ENCODE results near the gene NECAB3. TPM values are rescaled to one million over a fixed set of nuclear protein-coding genes. Genes with fewer than 3 reads are reported as not detected.

The NECAB3 gene
- total and polyA plus RNA-seq, 2 of the 13 experiments (the other 11 are each of a cell fraction or from before 2014, with no cell fraction given) = 61.5 to 65.5 TPM

DNA sequence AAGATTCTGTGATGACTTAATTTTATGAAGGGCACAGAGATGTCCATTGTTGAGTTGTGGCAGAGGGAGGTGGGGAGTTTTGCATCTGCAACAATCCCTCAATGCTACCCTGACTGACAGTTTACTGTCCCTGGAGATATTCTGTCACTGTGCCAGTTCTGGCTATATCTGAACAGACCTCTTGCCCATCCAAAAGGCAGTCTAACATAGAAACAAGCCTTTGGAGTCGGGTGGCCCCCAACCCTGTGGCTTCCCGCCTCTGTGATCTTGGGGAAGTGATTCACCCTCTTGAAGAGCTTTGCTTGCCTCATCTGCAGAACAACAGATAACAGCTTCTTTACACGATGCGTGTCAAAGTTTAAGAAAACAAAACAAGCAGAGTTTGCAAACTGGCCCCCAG lies 15.7 kb upstream of the NECAB3 start (continued):
- TF ChIP-seq, protein P1, sequence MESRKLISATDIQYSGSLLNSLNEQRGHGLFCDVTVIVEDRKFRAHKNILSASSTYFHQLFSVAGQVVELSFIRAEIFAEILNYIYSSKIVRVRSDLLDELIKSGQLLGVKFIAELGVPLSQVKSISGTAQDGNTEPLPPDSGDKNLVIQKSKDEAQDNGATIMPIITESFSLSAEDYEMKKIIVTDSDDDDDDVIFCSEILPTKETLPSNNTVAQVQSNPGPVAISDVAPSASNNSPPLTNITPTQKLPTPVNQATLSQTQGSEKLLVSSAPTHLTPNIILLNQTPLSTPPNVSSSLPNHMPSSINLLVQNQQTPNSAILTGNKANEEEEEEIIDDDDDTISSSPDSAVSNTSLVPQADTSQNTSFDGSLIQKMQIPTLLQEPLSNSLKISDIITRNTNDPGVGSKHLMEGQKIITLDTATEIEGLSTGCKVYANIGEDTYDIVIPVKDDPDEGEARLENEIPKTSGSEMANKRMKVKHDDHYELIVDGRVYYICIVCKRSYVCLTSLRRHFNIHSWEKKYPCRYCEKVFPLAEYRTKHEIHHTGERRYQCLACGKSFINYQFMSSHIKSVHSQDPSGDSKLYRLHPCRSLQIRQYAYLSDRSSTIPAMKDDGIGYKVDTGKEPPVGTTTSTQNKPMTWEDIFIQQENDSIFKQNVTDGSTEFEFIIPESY (CRISPR knock-in tag; IDR thresholded peaks at IDR 0.05) = peak; percentile 21; the same call in 1 of the 2 replicates
- 0 out of 2 replicates have a peak, but pooled peaks have one; percentile 36 for TF ChIP-seq SOX13 (IDR thresholded peaks at IDR 0.05)
- TF ChIP-seq SOX13 (CRISPR knock-in tag; conservative IDR thresholded peaks at IDR 0.05 in 1 of 2, IDR thresholded peaks at IDR 0.05 in 1 of 2) = peak in 1 of 2 experiments; percentile 47; a peak in 1 of 4 replicates
- TF ChIP-seq, protein P2, sequence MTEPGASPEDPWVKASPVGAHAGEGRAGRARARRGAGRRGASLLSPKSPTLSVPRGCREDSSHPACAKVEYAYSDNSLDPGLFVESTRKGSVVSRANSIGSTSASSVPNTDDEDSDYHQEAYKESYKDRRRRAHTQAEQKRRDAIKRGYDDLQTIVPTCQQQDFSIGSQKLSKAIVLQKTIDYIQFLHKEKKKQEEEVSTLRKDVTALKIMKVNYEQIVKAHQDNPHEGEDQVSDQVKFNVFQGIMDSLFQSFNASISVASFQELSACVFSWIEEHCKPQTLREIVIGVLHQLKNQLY (CRISPR knock-in tag; IDR thresholded peaks at IDR 0.05) = peak; percentile 16; the same call in 1 of the 2 replicates
- no peak for TF ChIP-seq KDM1A (CRISPR knock-in tag; IDR thresholded peaks at IDR 0.05)
- TF ChIP-seq, protein P3, sequence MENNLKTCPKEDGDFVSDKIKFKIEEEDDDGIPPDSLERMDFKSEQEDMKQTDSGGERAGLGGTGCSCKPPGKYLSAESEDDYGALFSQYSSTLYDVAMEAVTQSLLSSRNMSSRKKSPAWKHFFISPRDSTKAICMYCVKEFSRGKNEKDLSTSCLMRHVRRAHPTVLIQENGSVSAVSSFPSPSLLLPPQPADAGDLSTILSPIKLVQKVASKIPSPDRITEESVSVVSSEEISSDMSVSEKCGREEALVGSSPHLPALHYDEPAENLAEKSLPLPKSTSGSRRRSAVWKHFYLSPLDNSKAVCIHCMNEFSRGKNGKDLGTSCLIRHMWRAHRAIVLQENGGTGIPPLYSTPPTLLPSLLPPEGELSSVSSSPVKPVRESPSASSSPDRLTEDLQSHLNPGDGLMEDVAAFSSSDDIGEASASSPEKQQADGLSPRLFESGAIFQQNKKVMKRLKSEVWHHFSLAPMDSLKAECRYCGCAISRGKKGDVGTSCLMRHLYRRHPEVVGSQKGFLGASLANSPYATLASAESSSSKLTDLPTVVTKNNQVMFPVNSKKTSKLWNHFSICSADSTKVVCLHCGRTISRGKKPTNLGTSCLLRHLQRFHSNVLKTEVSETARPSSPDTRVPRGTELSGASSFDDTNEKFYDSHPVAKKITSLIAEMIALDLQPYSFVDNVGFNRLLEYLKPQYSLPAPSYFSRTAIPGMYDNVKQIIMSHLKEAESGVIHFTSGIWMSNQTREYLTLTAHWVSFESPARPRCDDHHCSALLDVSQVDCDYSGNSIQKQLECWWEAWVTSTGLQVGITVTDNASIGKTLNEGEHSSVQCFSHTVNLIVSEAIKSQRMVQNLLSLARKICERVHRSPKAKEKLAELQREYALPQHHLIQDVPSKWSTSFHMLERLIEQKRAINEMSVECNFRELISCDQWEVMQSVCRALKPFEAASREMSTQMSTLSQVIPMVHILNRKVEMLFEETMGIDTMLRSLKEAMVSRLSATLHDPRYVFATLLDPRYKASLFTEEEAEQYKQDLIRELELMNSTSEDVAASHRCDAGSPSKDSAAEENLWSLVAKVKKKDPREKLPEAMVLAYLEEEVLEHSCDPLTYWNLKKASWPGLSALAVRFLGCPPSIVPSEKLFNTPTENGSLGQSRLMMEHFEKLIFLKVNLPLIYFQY (CRISPR knock-in tag; IDR thresholded peaks at IDR 0.05; ENCODE audit: borderline replicate concordance) = no peak
- TF ChIP-seq ZNF543 (CRISPR knock-in tag; IDR thresholded peaks at IDR 0.05) = no peak
- peak; percentile 25; the same call in 1 of the 2 replicates for TF ChIP-seq HMG20A (CRISPR knock-in tag; IDR thresholded peaks at IDR 0.05; ENCODE audit: borderline replicate concordance)
- TF ChIP-seq, protein P4, sequence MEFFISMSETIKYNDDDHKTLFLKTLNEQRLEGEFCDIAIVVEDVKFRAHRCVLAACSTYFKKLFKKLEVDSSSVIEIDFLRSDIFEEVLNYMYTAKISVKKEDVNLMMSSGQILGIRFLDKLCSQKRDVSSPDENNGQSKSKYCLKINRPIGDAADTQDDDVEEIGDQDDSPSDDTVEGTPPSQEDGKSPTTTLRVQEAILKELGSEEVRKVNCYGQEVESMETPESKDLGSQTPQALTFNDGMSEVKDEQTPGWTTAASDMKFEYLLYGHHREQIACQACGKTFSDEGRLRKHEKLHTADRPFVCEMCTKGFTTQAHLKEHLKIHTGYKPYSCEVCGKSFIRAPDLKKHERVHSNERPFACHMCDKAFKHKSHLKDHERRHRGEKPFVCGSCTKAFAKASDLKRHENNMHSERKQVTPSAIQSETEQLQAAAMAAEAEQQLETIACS (CRISPR knock-in tag; IDR thresholded peaks at IDR 0.05) = no peak
- no peak for TF ChIP-seq ZNF431 (CRISPR knock-in tag; IDR thresholded peaks at IDR 0.05; ENCODE audit: borderline replicate concordance, low read depth)
- TF ChIP-seq ZNF3 (CRISPR knock-in tag; IDR thresholded peaks at IDR 0.05) = no peak
- 0 out of 2 replicates have a peak, but pooled peaks have one; percentile 21 for TF ChIP-seq FOXA3 (CRISPR knock-in tag; IDR thresholded peaks at IDR 0.05)
- TF ChIP-seq ATRX (CRISPR knock-in tag; IDR thresholded peaks at IDR 0.05; ENCODE audit: borderline replicate concordance) = no peak
- TF ChIP-seq, protein P5, sequence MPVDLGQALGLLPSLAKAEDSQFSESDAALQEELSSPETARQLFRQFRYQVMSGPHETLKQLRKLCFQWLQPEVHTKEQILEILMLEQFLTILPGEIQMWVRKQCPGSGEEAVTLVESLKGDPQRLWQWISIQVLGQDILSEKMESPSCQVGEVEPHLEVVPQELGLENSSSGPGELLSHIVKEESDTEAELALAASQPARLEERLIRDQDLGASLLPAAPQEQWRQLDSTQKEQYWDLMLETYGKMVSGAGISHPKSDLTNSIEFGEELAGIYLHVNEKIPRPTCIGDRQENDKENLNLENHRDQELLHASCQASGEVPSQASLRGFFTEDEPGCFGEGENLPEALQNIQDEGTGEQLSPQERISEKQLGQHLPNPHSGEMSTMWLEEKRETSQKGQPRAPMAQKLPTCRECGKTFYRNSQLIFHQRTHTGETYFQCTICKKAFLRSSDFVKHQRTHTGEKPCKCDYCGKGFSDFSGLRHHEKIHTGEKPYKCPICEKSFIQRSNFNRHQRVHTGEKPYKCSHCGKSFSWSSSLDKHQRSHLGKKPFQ (CRISPR knock-in tag; IDR thresholded peaks at IDR 0.05; ENCODE audit: insufficient replicate concordance) = no peak
- TF ChIP-seq ETV5 (CRISPR knock-in tag; IDR thresholded peaks at IDR 0.05; ENCODE audit: borderline replicate concordance) = peak; percentile 73; the same call in 1 of the 2 replicates
- TF ChIP-seq NFIC (IDR thresholded peaks at IDR 0.05; ENCODE audit: low read length) = 0 out of 2 replicates have a peak, but pooled peaks have one; percentile 58
- TF ChIP-seq, protein P6, sequence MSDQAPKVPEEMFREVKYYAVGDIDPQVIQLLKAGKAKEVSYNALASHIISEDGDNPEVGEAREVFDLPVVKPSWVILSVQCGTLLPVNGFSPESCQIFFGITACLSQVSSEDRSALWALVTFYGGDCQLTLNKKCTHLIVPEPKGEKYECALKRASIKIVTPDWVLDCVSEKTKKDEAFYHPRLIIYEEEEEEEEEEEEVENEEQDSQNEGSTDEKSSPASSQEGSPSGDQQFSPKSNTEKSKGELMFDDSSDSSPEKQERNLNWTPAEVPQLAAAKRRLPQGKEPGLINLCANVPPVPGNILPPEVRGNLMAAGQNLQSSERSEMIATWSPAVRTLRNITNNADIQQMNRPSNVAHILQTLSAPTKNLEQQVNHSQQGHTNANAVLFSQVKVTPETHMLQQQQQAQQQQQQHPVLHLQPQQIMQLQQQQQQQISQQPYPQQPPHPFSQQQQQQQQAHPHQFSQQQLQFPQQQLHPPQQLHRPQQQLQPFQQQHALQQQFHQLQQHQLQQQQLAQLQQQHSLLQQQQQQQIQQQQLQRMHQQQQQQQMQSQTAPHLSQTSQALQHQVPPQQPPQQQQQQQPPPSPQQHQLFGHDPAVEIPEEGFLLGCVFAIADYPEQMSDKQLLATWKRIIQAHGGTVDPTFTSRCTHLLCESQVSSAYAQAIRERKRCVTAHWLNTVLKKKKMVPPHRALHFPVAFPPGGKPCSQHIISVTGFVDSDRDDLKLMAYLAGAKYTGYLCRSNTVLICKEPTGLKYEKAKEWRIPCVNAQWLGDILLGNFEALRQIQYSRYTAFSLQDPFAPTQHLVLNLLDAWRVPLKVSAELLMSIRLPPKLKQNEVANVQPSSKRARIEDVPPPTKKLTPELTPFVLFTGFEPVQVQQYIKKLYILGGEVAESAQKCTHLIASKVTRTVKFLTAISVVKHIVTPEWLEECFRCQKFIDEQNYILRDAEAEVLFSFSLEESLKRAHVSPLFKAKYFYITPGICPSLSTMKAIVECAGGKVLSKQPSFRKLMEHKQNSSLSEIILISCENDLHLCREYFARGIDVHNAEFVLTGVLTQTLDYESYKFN (CRISPR knock-in tag; conservative IDR thresholded peaks at IDR 0.05) = peak; percentile 41
